HG03378 (cell line): ENCODE results near the gene ZBTB44.
"Not testable (repeated sequence)": the region's sequence is repeated elsewhere in the genome, so short reads cannot be mapped to it uniquely, and the experiment has no call there.

Experiments used
- ATAC-seq: cut with Tn5 transposase; IDR thresholded peaks from one replicate; pipeline ENCODE4 v1.9.1; 2021; ENCODE audit warnings: mild to moderate bottlenecking, moderate library complexity; ENCODE audit not compliant: unreplicated experiment

ZBTB44 gene

GRCh38 chr11:130201026-130201425, 113.7 kb downstream of the ZBTB44 start:
- ATAC-seq = no peak

- no peak for ATAC-seq
Measured at GRCh38 chr11:130199792-130200191, 114.9 kb downstream of the ZBTB44 start.

- no peak for ATAC-seq
Measured at GRCh38 chr11:130198964-130199363, 115.8 kb downstream of the ZBTB44 start.

GRCh38 chr11:130198292-130198691, 116.4 kb downstream of the ZBTB44 start:
- no peak for ATAC-seq

GRCh38 chr11:130197386-130198035, 117.2 kb downstream of the ZBTB44 start:
- ATAC-seq = no peak

GRCh38 chr11:130194241-130195023, 120.3 kb downstream of the ZBTB44 start:
- no peak for ATAC-seq

- ATAC-seq = not testable (repeated sequence)
Measured at GRCh38 chr11:130193551-130193950, 121.2 kb downstream of the ZBTB44 start.

- no peak for ATAC-seq
Measured at GRCh38 chr11:130192845-130193267, 121.9 kb downstream of the ZBTB44 start.

GRCh38 chr11:130191896-130192295, 122.8 kb downstream of the ZBTB44 start:
- no peak for ATAC-seq

GRCh38 chr11:130190371-130190881, 124.3 kb downstream of the ZBTB44 start:
- ATAC-seq = no peak

GRCh38 chr11:130189492-130190210, 125.1 kb downstream of the ZBTB44 start:
- ATAC-seq = no peak

- no peak for ATAC-seq
Measured at GRCh38 chr11:130188585-130189347, 126.0 kb downstream of the ZBTB44 start.

- ATAC-seq = no peak
Measured at GRCh38 chr11:130188047-130188446, 126.7 kb downstream of the ZBTB44 start.

GRCh38 chr11:130187096-130187495, 127.6 kb downstream of the ZBTB44 start:
- no peak for ATAC-seq

GRCh38 chr11:130183878-130184610, 130.7 kb downstream of the ZBTB44 start:
- ATAC-seq = no peak

GRCh38 chr11:130181295-130182272, 133.1 kb downstream of the ZBTB44 start:
- no peak for ATAC-seq

- no peak for ATAC-seq
Measured at GRCh38 chr11:130180896-130181294, 133.8 kb downstream of the ZBTB44 start.

- no peak for ATAC-seq
Measured at GRCh38 chr11:130180491-130180890, 134.2 kb downstream of the ZBTB44 start.
